Activated naive CD8-positive, alpha-beta T cell (primary cell): ENCODE data around the gene COPG2.
"Not testable (repeated sequence)": the region's sequence is repeated elsewhere in the genome, so short reads cannot be mapped to it uniquely, and the experiment has no call there.

Experiments
- H3K27ac Mint-ChIP-seq: one replicate; pipeline ENCODE4 v1.8.0; 2021; ENCODE audit warnings: mixed read lengths
- H3K27me3 Mint-ChIP-seq: one replicate; pipeline ENCODE4 v1.8.0; 2021; ENCODE audit warnings: mixed read lengths
- H3K36me3 Mint-ChIP-seq: one replicate; pipeline ENCODE4 v1.8.0; 2021; ENCODE audit warnings: mixed read lengths
- H3K4me1 Mint-ChIP-seq: one replicate; pipeline ENCODE4 v1.8.0; 2021; ENCODE audit warnings: low read depth, mixed read lengths
- H3K4me3 Mint-ChIP-seq: one replicate; pipeline ENCODE4 v1.8.0; 2021; ENCODE audit warnings: mild to moderate bottlenecking, mixed read lengths
- H3K9me3 Mint-ChIP-seq: one replicate; pipeline ENCODE4 v1.8.0; 2021; ENCODE audit warnings: low read depth, mixed read lengths

The COPG2 gene

DNA sequence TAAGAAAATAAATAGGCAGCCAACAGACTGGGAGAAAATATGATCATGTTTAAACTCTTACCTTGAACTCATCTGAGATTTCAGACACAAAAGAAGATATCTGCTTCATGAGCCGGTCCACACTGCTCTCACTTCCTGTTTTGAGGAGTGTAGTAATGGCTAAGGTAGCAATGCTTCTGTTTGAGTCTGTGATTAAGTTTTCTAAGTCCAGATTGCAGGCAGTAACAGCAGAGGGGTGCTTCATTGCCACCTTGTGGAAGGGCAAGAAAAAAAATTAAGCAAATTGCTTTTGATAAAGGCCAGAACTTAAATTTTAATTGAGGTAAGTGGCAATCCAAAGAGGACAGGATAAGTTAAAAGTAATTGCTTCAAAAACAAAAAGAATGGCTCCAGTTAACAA is 107.6 kb downstream of the COPG2 start:
- Mint-ChIP-seq H3K36me3 (peaks cover 8% of the 10 kb centered on the region), H3K27me3 (no peaks in the 10 kb centered on the region), H3K9me3 (no peaks in the 10 kb centered on the region), H3K27ac (no peak overlapping the region), H3K4me1 (peaks cover 6% of the 10 kb centered on the region), H3K4me3 (no peak overlapping the region)

DNA sequence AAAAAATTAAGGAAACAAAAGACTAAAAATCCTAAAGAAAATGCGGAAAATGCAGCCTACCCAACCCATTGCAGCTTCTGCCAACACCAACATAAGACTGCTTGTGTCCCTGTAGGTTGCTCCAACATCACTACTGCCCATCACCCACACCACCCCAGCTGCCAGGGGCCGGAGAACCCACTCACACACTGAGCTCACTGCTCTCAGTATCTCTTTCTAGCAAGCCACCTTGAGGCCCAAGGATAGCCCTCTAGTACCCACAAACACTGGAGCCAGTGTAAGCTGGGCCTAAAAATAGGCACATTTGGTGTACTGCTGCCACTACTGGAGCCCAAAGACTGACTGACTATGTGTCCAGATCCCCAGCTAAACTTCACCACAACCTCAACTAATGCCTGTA is 109.4 kb downstream of the COPG2 start:
- H3K27me3 Mint-ChIP-seq: no peaks in the 10 kb centered on the region
- no peak overlapping the region for H3K27ac Mint-ChIP-seq

GRCh38 chr7:130554481-130554880 is 114.1 kb downstream of the COPG2 start:
- Mint-ChIP-seq H3K27ac (no peak overlapping the region), H3K4me3 (no peak overlapping the region), H3K27me3 (no peaks in the 10 kb centered on the region), H3K9me3 (no peaks in the 10 kb centered on the region), H3K36me3 (peaks cover 10% of the 10 kb centered on the region), H3K4me1 (no peaks in the 10 kb centered on the region)

More for the DNA sequence above, 109.4 kb downstream of the COPG2 start:
- Mint-ChIP-seq H3K4me1 (peaks cover 6% of the 10 kb centered on the region), H3K9me3 (no peaks in the 10 kb centered on the region), H3K4me3 (no peak overlapping the region), H3K36me3 (peaks cover 4% of the 10 kb centered on the region)

DNA sequence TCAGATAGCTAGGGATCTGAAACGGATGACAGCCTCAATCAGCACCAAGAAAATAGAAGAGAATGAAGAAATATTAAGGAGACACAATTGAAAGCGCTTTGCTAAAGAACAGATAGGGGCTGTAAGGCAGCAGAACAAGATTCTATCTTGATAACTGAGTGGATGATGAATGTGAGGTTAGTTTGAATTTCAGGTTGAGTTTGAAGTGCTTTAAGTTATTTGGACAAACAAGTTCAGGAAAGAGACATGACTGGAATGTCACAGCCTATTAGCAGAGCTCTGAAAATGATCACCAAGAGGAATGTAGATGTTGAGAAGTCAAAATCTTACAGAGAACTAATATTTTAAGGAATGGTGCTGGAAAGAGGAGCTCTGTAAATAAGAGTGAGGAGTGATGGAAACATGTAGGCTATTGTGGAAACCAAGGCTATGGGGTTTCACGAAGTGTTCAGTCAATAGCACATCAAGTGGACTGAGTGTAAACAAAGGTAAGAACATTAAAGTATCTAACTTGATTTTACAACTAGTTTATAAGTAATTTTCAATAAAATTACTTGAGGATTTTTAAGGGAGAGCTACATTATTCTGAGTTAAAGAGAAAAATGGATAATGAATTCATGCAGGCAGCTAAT is 115.0 kb downstream of the COPG2 start:
- H3K36me3 Mint-ChIP-seq: peaks cover 10% of the 10 kb centered on the region
- H3K4me1 Mint-ChIP-seq: no peaks in the 10 kb centered on the region
- no peak overlapping the region for H3K4me3 Mint-ChIP-seq
- no peaks in the 10 kb centered on the region for H3K27me3 Mint-ChIP-seq
- H3K9me3 Mint-ChIP-seq: no peaks in the 10 kb centered on the region
- H3K27ac Mint-ChIP-seq: no peak overlapping the region

DNA sequence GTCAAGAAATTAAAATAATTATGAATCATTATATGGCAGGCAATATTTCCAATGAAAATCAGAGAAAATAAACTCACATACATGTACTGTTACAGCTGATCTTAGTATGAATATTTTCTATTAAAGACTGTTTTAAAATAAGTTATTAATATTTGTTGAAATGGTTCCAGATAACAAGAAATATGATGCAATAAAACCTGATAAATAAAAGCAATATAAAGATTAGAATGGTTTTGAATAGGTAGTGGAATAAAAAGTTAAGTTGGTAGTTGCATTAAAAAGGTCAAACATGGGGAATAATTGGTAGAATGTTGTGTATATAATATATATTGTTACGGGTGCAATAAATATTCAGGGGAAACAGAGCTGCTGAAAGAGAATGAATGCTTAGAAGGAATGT is 124.2 kb downstream of the COPG2 start:
- H3K4me1 Mint-ChIP-seq: no peaks in the 10 kb centered on the region
- H3K4me3 Mint-ChIP-seq: no peak overlapping the region
- H3K27me3 Mint-ChIP-seq: no peaks in the 10 kb centered on the region
- H3K27ac Mint-ChIP-seq: no peak overlapping the region
- H3K36me3 Mint-ChIP-seq: peaks cover 10% of the 10 kb centered on the region
- H3K9me3 Mint-ChIP-seq: no peaks in the 10 kb centered on the region

DNA sequence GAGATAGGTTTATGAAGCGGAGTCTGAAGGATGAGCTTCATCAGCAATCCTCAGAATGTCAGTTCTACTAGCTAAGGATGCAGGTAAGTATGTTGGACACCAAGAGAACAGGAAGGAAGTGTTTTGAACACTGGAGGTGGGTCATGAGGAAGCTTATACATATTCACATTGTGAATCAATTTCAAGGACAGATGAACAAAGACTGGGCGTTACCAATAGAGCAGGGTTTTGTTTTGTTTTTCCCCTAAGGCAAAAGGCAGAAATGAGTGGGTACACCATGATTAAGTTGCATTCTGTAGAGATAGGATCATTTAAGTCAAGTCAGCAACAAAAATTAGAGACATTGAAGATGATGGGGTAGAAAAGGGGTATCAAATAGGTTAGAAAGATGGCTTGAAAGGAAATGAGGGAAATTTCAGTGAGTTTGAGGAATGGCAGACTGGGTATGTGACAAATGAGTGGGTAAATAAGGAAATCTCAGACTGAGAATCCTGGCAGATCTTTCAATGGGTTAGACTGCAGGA is 125.0 kb downstream of the COPG2 start:
- peaks cover 10% of the 10 kb centered on the region for H3K36me3 Mint-ChIP-seq
- no peaks in the 10 kb centered on the region for H3K27me3 Mint-ChIP-seq
- H3K4me3 Mint-ChIP-seq: no peak overlapping the region
- H3K27ac Mint-ChIP-seq: no peak overlapping the region
- no peaks in the 10 kb centered on the region for H3K4me1 Mint-ChIP-seq
- H3K9me3 Mint-ChIP-seq: no peaks in the 10 kb centered on the region

- H3K4me3 Mint-ChIP-seq, H3K36me3 Mint-ChIP-seq, H3K9me3 Mint-ChIP-seq, H3K27me3 Mint-ChIP-seq, H3K27ac Mint-ChIP-seq, H3K4me1 Mint-ChIP-seq: not testable (repeated sequence)
These were observed 126.3 kb downstream of the COPG2 start for GRCh38 chr7:130542297-130542696.

- H3K36me3 Mint-ChIP-seq, H3K9me3 Mint-ChIP-seq, H3K4me1 Mint-ChIP-seq, H3K27ac Mint-ChIP-seq, H3K27me3 Mint-ChIP-seq, H3K4me3 Mint-ChIP-seq: not testable (repeated sequence)
These were observed 127.3 kb downstream of the COPG2 start for GRCh38 chr7:130541287-130541686.

DNA sequence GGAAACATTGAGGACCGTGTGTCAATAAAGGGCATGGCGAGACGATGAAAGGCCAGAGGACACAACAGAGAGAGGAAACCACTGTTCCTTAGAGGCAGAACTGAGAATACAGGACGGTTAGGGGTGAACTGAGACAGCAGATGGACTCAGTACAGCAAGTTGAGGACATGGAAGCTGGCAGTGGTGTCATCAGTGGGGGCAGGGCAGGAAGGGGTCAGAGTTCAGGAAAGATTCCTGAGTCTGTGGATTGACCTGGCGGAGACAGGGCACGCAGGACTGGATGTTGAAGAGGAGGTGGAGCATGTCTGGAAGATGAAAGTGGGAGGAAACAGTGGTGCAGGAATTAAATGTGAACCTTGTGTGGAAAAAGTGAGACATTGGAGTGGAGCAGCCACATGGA is 130.7 kb downstream of the COPG2 start:
- not testable (repeated sequence) for H3K4me1 Mint-ChIP-seq, H3K36me3 Mint-ChIP-seq, H3K27ac Mint-ChIP-seq, H3K9me3 Mint-ChIP-seq, H3K27me3 Mint-ChIP-seq, H3K4me3 Mint-ChIP-seq

GRCh38 chr7:130529417-130529816 is 139.1 kb downstream of the COPG2 start:
- no peaks in the 10 kb centered on the region for H3K27me3 Mint-ChIP-seq
- peaks cover 9% of the 10 kb centered on the region for H3K36me3 Mint-ChIP-seq
- H3K27ac Mint-ChIP-seq: peak overlapping the region; percentile 50
- H3K9me3 Mint-ChIP-seq: no peaks in the 10 kb centered on the region
- no peaks in the 10 kb centered on the region for H3K4me1 Mint-ChIP-seq
- H3K4me3 Mint-ChIP-seq: no peak overlapping the region

- H3K27ac Mint-ChIP-seq, H3K36me3 Mint-ChIP-seq, H3K4me3 Mint-ChIP-seq, H3K9me3 Mint-ChIP-seq, H3K27me3 Mint-ChIP-seq, H3K4me1 Mint-ChIP-seq: not testable (repeated sequence)
These were observed 140.7 kb downstream of the COPG2 start for GRCh38 chr7:130527752-130528355.

DNA sequence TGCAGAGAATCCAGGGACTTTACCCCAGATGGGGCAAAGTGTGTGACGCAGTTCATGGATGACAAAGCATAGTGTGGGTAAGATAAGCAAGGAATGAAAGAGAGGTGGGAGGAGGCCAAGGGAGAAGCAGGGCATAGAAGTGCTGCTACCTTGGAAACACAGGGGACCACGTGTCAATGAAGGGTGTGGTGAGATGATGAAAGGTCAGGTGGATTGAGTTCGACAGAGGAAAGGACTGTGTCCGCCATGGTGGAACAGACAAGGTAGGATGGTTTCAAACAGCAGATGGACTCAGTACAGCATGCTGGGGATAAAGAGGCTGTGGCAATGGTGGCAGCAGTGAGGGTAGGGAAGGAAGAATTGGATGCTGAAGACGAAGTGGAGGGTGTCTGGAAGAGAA is 143.9 kb downstream of the COPG2 start:
- Mint-ChIP-seq H3K4me3 (no peak overlapping the region), H3K36me3 (peaks cover 7% of the 10 kb centered on the region), H3K27ac (no peak overlapping the region), H3K9me3 (no peaks in the 10 kb centered on the region), H3K4me1 (no peaks in the 10 kb centered on the region), H3K27me3 (no peaks in the 10 kb centered on the region)

GRCh38 chr7:130523519-130524125 is 144.9 kb downstream of the COPG2 start:
- not testable (repeated sequence) for H3K27me3 Mint-ChIP-seq, H3K4me3 Mint-ChIP-seq, H3K36me3 Mint-ChIP-seq, H3K9me3 Mint-ChIP-seq, H3K4me1 Mint-ChIP-seq, H3K27ac Mint-ChIP-seq

GRCh38 chr7:130521258-130521951 is 147.1 kb downstream of the COPG2 start:
- Mint-ChIP-seq H3K36me3 (no peaks in the 10 kb centered on the region), H3K9me3 (no peaks in the 10 kb centered on the region), H3K27ac (no peak overlapping the region), H3K27me3 (no peaks in the 10 kb centered on the region), H3K4me1 (no peaks in the 10 kb centered on the region), H3K4me3 (no peak overlapping the region)

GRCh38 chr7:130515315-130516040 is 153.1 kb downstream of the COPG2 start:
- Mint-ChIP-seq H3K27me3 (no peaks in the 10 kb centered on the region), H3K36me3 (no peaks in the 10 kb centered on the region), H3K4me1 (no peaks in the 10 kb centered on the region), H3K27ac (no peak overlapping the region), H3K4me3 (no peak overlapping the region), H3K9me3 (no peaks in the 10 kb centered on the region)
